ENCODE data around the gene RAB6A. TPM values are rescaled to one million over a fixed set of nuclear protein-coding genes. Genes with fewer than 3 reads are reported as not detected.
A peak's percentile ranks its signal among the peaks of the same experiment; 100 is the strongest.

Gene RAB6A
- total RNA-seq (2021; ENCODE audit: unreplicated experiment) (121 TPM), Bru-seq, nascent RNA (percentile 88 among the genes with signal in this experiment), BruChase-seq, experiment 1, labeled RNA remaining after a 6-hour chase (percentile 94 among the genes with signal in this experiment), BruChase-seq, experiment 2, labeled RNA remaining after a 2-hour chase (percentile 87 among the genes with signal in this experiment)
- polyA plus RNA-seq (2012): 83.7 and 106 TPM in 2 replicates
- long read RNA-seq, transcript RAB6A-201 (8 exons, 3,389 nt): major isoform, 63 of 120 reads
- long read RNA-seq, transcript RAB6A-202 (8 exons, 3,085 nt): minor isoform, 27 of 120 reads
- long read RNA-seq, partial matches to known transcripts: 14 of 120 reads
- long read RNA-seq, other reads (novel, unspliced or antisense): 16 of 120 reads

GRCh38 chr11:73760679-73761402 lies at the start of gene RAB6A:
Gene RAB6A, minus strand, starts transcription at chr11:73761074. Its CDS starts 439 bp downstream, at chr11:73760635.
- DNase-seq (ENCODE audit: low read depth, low spot score) (peak; percentile 99), ATAC-seq (peak; percentile 90)
- RAD21 ChIA-PET (ENCODE audit: low non-redundant PET in 1 of 2, low total read pairs in 2 of 2, uncharacterized antibody in 2 of 2, unreplicated experiment in 2 of 2): interaction anchor here (0.6 to 1.2 kb wide), 3 partner anchors 18 to 172 kb away, joined by 3 to 6 read pairs (median 4); no protein-coding TSS in a partner anchor
- BruUV-seq (replicated peaks): no TSS peak
- intact Hi-C loops (cut with micrococcal nuclease): loop anchor here (1.0 kb wide), 2 partner anchors 18 to 170 kb away; no protein-coding TSS in a partner anchor
- peak within 1 kb of the TSS; percentile 86 to 94 for H3K4me3 ChIP-seq (replicated peaks in 1 of 2; ENCODE audit: low read depth in 1 of 2, low read length in 2 of 2)
- H3K27me3 ChIP-seq (ENCODE audit: insufficient read depth, low read length): no peaks in the 10 kb centered on the region
- peak within 1 kb of the TSS; percentile 85 for H3K9ac ChIP-seq (ENCODE audit: low read length)
- H3K9me2 ChIP-seq (ENCODE audit: insufficient read depth): no peaks in the 10 kb centered on the region
- no peaks in the 10 kb centered on the region for H3K9me3 ChIP-seq (ENCODE audit: control insufficient read depth in 1 of 2, insufficient read depth in 1 of 2, low read depth in 1 of 2, low read length in 2 of 2)
- POLR2A ChIA-PET: interaction anchor here (0.6 to 2.2 kb wide), 8 partner anchors 9 to 387 kb away, joined by 3 to 57 read pairs (median 8); partner anchors contain the start of gene MRPL48
- peaks cover 16% of the 10 kb centered on the region; the same call in 1 of the 2 replicates for H4K20me1 ChIP-seq (ENCODE audit: insufficient read depth)
- peak within 1 kb of the TSS; percentile 96 for H3K4me2 ChIP-seq (ENCODE audit: low read length)
- peaks cover 10 to 21% of the 10 kb centered on the region in 2 experiments; a peak in 3 of 4 replicates for H3K4me1 ChIP-seq (ENCODE audit: control insufficient read depth in 1 of 2, insufficient read depth in 2 of 2, low read length in 2 of 2)
- CTCF ChIA-PET: interaction anchor here (0.9 to 2.0 kb wide), 2 partner anchors 18 to 170 kb away, joined by 7 to 10 read pairs; no protein-coding TSS in a partner anchor
- no peak within 1 kb of the TSS for H2AFZ ChIP-seq (ENCODE audit: low read depth, low read length, poor library complexity, severe bottlenecking)
- H3K27ac ChIP-seq (ENCODE audit: low read depth, low read length): peak within 1 kb of the TSS; percentile 92
- H3K79me2 ChIP-seq (ENCODE audit: insufficient read depth, low read length): peaks cover 44% of the 10 kb centered on the region
- no peaks in the 10 kb centered on the region for H3K36me3 ChIP-seq (ENCODE audit: control insufficient read depth in 1 of 2, insufficient read depth in 2 of 2, low read length in 2 of 2)
- TF ChIP-seq TCF7L2 (IDR thresholded peaks at IDR 0.05; ENCODE audit: borderline replicate concordance, extremely low read depth, insufficient read depth, insufficient read length): peak; percentile 27
- TF ChIP-seq EZH2phosphoT487 (IDR thresholded peaks at IDR 0.05; ENCODE audit: borderline replicate concordance): no peak
- TF ChIP-seq FOSL1 (IDR thresholded peaks at IDR 0.05; ENCODE audit: low read depth): no peak
- TF ChIP-seq ELF1 (IDR thresholded peaks at IDR 0.05; ENCODE audit: borderline replicate concordance, low read depth): peak; percentile 72
- TF ChIP-seq EZH2 (IDR thresholded peaks at IDR 0.05): no peak
- TF ChIP-seq, protein P1, sequence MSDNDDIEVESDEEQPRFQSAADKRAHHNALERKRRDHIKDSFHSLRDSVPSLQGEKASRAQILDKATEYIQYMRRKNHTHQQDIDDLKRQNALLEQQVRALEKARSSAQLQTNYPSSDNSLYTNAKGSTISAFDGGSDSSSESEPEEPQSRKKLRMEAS (IDR thresholded peaks at IDR 0.05): peak; percentile 65
- TF ChIP-seq, protein P2, sequence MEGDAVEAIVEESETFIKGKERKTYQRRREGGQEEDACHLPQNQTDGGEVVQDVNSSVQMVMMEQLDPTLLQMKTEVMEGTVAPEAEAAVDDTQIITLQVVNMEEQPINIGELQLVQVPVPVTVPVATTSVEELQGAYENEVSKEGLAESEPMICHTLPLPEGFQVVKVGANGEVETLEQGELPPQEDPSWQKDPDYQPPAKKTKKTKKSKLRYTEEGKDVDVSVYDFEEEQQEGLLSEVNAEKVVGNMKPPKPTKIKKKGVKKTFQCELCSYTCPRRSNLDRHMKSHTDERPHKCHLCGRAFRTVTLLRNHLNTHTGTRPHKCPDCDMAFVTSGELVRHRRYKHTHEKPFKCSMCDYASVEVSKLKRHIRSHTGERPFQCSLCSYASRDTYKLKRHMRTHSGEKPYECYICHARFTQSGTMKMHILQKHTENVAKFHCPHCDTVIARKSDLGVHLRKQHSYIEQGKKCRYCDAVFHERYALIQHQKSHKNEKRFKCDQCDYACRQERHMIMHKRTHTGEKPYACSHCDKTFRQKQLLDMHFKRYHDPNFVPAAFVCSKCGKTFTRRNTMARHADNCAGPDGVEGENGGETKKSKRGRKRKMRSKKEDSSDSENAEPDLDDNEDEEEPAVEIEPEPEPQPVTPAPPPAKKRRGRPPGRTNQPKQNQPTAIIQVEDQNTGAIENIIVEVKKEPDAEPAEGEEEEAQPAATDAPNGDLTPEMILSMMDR (IDR thresholded peaks at IDR 0.05 in 2 of 3, conservative IDR thresholded peaks at IDR 0.05 in 1 of 3; ENCODE audit: borderline replicate concordance in 1 of 3, insufficient read depth in 1 of 3, low read depth in 2 of 3, low read length in 2 of 3): peak in 1 of 3 experiments; percentile 34; a peak in 2 of 6 replicates
- peak; percentile 82 for TF ChIP-seq POLR2A (IDR thresholded peaks at IDR 0.05; ENCODE audit: borderline replicate concordance, extremely low read depth, insufficient read depth, insufficient read length)
- TF ChIP-seq SRF (IDR thresholded peaks at IDR 0.05; ENCODE audit: low read depth): peak; percentile 65; the same call in 1 of the 2 replicates
- TF ChIP-seq POLR2AphosphoS5 (IDR thresholded peaks at IDR 0.05; ENCODE audit: low read depth, low read length): peak; percentile 75
- peak; percentile 94 for TF ChIP-seq SP1 (IDR thresholded peaks at IDR 0.05; ENCODE audit: low read depth)
- peak; percentile 71; the same call in 1 of the 2 replicates for TF ChIP-seq ZFX (IDR thresholded peaks at IDR 0.05)
